ENCODE measurements around the gene DDB1. TPM values are rescaled to one million over a fixed set of nuclear protein-coding genes. Genes with fewer than 3 reads are reported as not detected.

The DDB1 gene
- total and polyA plus RNA-seq, 9 of the 15 experiments (the other 6 are each of a cell fraction or from before 2014, with no cell fraction given), result 172 to 361 (median 266) TPM

DNA sequence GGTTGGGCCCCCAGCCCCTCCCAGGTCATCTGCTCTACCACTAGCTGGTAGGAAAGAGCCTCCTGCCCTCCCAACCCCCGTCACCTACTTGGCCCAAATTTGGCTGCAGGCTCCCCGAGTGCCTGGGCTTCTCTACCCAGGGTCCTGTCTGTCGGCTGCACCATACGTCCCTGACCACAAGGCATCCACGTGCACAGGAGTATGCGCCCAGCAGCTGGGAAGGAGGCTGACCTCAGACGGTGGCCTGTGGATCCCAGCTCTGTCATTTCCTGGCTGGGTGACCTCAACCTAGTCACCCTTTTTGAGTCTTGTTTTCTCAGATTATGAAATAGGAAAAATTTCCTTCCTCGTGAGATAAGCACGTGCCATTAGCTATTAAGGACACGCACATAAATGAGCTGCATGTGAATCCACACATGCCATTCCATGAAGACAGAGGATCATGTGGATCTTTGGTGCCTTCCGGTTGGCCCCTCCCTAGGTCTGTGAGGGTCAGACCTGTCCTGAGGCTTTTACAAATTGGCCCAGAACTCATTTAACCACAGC, 15.1 kb upstream of the DDB1 start (continued):
- TF ChIP-seq, protein P1, sequence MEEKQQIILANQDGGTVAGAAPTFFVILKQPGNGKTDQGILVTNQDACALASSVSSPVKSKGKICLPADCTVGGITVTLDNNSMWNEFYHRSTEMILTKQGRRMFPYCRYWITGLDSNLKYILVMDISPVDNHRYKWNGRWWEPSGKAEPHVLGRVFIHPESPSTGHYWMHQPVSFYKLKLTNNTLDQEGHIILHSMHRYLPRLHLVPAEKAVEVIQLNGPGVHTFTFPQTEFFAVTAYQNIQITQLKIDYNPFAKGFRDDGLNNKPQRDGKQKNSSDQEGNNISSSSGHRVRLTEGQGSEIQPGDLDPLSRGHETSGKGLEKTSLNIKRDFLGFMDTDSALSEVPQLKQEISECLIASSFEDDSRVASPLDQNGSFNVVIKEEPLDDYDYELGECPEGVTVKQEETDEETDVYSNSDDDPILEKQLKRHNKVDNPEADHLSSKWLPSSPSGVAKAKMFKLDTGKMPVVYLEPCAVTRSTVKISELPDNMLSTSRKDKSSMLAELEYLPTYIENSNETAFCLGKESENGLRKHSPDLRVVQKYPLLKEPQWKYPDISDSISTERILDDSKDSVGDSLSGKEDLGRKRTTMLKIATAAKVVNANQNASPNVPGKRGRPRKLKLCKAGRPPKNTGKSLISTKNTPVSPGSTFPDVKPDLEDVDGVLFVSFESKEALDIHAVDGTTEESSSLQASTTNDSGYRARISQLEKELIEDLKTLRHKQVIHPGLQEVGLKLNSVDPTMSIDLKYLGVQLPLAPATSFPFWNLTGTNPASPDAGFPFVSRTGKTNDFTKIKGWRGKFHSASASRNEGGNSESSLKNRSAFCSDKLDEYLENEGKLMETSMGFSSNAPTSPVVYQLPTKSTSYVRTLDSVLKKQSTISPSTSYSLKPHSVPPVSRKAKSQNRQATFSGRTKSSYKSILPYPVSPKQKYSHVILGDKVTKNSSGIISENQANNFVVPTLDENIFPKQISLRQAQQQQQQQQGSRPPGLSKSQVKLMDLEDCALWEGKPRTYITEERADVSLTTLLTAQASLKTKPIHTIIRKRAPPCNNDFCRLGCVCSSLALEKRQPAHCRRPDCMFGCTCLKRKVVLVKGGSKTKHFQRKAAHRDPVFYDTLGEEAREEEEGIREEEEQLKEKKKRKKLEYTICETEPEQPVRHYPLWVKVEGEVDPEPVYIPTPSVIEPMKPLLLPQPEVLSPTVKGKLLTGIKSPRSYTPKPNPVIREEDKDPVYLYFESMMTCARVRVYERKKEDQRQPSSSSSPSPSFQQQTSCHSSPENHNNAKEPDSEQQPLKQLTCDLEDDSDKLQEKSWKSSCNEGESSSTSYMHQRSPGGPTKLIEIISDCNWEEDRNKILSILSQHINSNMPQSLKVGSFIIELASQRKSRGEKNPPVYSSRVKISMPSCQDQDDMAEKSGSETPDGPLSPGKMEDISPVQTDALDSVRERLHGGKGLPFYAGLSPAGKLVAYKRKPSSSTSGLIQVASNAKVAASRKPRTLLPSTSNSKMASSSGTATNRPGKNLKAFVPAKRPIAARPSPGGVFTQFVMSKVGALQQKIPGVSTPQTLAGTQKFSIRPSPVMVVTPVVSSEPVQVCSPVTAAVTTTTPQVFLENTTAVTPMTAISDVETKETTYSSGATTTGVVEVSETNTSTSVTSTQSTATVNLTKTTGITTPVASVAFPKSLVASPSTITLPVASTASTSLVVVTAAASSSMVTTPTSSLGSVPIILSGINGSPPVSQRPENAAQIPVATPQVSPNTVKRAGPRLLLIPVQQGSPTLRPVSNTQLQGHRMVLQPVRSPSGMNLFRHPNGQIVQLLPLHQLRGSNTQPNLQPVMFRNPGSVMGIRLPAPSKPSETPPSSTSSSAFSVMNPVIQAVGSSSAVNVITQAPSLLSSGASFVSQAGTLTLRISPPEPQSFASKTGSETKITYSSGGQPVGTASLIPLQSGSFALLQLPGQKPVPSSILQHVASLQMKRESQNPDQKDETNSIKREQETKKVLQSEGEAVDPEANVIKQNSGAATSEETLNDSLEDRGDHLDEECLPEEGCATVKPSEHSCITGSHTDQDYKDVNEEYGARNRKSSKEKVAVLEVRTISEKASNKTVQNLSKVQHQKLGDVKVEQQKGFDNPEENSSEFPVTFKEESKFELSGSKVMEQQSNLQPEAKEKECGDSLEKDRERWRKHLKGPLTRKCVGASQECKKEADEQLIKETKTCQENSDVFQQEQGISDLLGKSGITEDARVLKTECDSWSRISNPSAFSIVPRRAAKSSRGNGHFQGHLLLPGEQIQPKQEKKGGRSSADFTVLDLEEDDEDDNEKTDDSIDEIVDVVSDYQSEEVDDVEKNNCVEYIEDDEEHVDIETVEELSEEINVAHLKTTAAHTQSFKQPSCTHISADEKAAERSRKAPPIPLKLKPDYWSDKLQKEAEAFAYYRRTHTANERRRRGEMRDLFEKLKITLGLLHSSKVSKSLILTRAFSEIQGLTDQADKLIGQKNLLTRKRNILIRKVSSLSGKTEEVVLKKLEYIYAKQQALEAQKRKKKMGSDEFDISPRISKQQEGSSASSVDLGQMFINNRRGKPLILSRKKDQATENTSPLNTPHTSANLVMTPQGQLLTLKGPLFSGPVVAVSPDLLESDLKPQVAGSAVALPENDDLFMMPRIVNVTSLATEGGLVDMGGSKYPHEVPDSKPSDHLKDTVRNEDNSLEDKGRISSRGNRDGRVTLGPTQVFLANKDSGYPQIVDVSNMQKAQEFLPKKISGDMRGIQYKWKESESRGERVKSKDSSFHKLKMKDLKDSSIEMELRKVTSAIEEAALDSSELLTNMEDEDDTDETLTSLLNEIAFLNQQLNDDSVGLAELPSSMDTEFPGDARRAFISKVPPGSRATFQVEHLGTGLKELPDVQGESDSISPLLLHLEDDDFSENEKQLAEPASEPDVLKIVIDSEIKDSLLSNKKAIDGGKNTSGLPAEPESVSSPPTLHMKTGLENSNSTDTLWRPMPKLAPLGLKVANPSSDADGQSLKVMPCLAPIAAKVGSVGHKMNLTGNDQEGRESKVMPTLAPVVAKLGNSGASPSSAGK (IDR thresholded peaks at IDR 0.05), result peak; percentile 76
- TF ChIP-seq CXXC5 (CRISPR knock-in tag; IDR thresholded peaks at IDR 0.05) (peak; percentile 61), MYC (IDR thresholded peaks at IDR 0.05; ENCODE audit: low read depth, low read length) (0 out of 2 replicates have a peak, but pooled peaks have one; percentile 34), MYC (CRISPR knock-in tag; IDR thresholded peaks at IDR 0.05; ENCODE audit: borderline replicate concordance, low read depth) (no peak), NR4A1 (CRISPR knock-in tag; IDR thresholded peaks at IDR 0.05) (no peak), NR4A1 (tag; IDR thresholded peaks at IDR 0.05) (no peak), ATF7 (IDR thresholded peaks at IDR 0.05) (peak; percentile 47; the same call in 1 of the 2 replicates), NR2C1 (IDR thresholded peaks at IDR 0.05) (no peak; the same call in 1 of the 2 replicates), NR2C1 (tag; IDR thresholded peaks at IDR 0.05) (peak; percentile 74; the same call in 1 of the 2 replicates), POLR2AphosphoS2 (IDR thresholded peaks at IDR 0.05; ENCODE audit: low read length) (no peak), CBFA2T3 (IDR thresholded peaks at IDR 0.05) (peak; percentile 24; the same call in 1 of the 2 replicates), CBX5 (IDR thresholded peaks at IDR 0.05; ENCODE audit: borderline replicate concordance, low read depth) (no peak), SMAD4 (CRISPR knock-in tag; conservative IDR thresholded peaks at IDR 0.05) (0 out of 2 replicates have a peak, but pooled peaks have one; percentile 50), FOSL1 (tag; conservative IDR thresholded peaks at IDR 0.05) (no peak; the same call in 1 of the 2 replicates), JUN (IDR thresholded peaks at IDR 0.05; ENCODE audit: borderline replicate concordance, low read depth, low read length) (peak; percentile 46; the same call in 1 of the 2 replicates), JUN (CRISPR knock-in tag; IDR thresholded peaks at IDR 0.05; ENCODE audit: borderline replicate concordance) (no peak)
- TF ChIP-seq, protein P2, sequence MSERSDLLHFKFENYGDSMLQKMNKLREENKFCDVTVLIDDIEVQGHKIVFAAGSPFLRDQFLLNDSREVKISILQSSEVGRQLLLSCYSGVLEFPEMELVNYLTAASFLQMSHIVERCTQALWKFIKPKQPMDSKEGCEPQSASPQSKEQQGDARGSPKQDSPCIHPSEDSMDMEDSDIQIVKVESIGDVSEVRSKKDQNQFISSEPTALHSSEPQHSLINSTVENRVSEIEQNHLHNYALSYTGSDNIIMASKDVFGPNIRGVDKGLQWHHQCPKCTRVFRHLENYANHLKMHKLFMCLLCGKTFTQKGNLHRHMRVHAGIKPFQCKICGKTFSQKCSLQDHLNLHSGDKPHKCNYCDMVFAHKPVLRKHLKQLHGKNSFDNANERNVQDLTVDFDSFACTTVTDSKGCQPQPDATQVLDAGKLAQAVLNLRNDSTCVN (CRISPR knock-in tag; IDR thresholded peaks at IDR 0.05), result no peak
